PC-3 (cell line): ENCODE results near the gene SGMS1. TPM values are rescaled to one million over a fixed set of nuclear protein-coding genes. Genes with fewer than 3 reads are reported as not detected.

Experiments used
- ATAC-seq: fragments of 200-7000 bp; cut with Tn5 transposase; 2 replicates; pipeline ENCODE4 v1.9.1; 2020; ENCODE audit warnings: mild to moderate bottlenecking, moderate library complexity
- BruUV-seq: library from RNA; stranded (reverse); fragments of 400-500 nt; replicated peaks from 2 replicates; lab custom pipeline; 2021; lab: Mats Ljungman, UMichigan
- CTCF ChIA-PET: fragments of 300-600 bp; sonication (Branson Sonifier 250); formaldehyde crosslinking; loops from one replicate; lab custom pipeline; 2022; ENCODE audit warnings: antibody characterized with exemption; lab: Charles Lee
- POLR2A ChIA-PET: fragments of 300-600 bp; sonication (Branson Sonifier 250); formaldehyde crosslinking; loops from one replicate; lab custom pipeline; 2022; ENCODE audit warnings: antibody characterized with exemption; ENCODE audit not compliant: unreplicated experiment; lab: Charles Lee
- DNase-seq: peaks from one replicate; pipeline ENCODE4 v3.0.0-alpha.2; 2015
- H2AFZ ChIP-seq: fragments of 300-600 bp; sonication (generic); 2 replicates; pipeline ENCODE4 v1.6.0; 2016; ENCODE audit warnings: antibody characterized with exemption, low read length
- H3F3A ChIP-seq: fragments of 300-600 bp; sonication (generic); one replicate; pipeline ENCODE4 v1.6.0; 2017; ENCODE audit warnings: antibody characterized with exemption, low read length, control low read depth, mild to moderate bottlenecking; ENCODE audit not compliant: unreplicated experiment
- H3K27ac ChIP-seq: fragments of 300-600 bp; sonication (generic); 2 replicates; pipeline ENCODE4 v1.5.1; 2016; ENCODE audit warnings: mild to moderate bottlenecking, low read length
- H3K27me3 ChIP-seq: fragments of 300-600 bp; sonication (generic); 2 replicates; pipeline ENCODE4 v1.6.1; 2016; ENCODE audit warnings: low read length, mixed read lengths
- H3K36me3 ChIP-seq: fragments of 300-600 bp; sonication (generic); 2 replicates; pipeline ENCODE4 v1.6.1; 2016; ENCODE audit warnings: low read depth, mixed run types, low read length, mixed read lengths
- H3K4me1 ChIP-seq: fragments of 300-600 bp; sonication (generic); 2 replicates; pipeline ENCODE4 v1.5.1; 2016; ENCODE audit warnings: low read length; ENCODE audit not compliant: insufficient read depth
- H3K4me2 ChIP-seq: fragments of 300-600 bp; sonication (generic); 2 replicates; pipeline ENCODE4 v1.6.0; 2016; ENCODE audit warnings: low read length
- H3K4me3 ChIP-seq: fragments of 300-600 bp; sonication (generic); 2 replicates; pipeline ENCODE4 v1.5.1; 2016; ENCODE audit warnings: mild to moderate bottlenecking, low read length, mixed read lengths
- H3K79me2 ChIP-seq: fragments of 300-600 bp; sonication (generic); 2 replicates; pipeline ENCODE4 v1.6.1; 2017; ENCODE audit warnings: low read length, mixed read lengths
- H3K9ac ChIP-seq: fragments of 300-600 bp; sonication (generic); 2 replicates; pipeline ENCODE4 v1.6.0; 2016; ENCODE audit warnings: mild to moderate bottlenecking, low read length
- H3K9me2 ChIP-seq: fragments of 300-600 bp; sonication (generic); replicated peaks from 2 replicates; pipeline ENCODE4 v1.6.1; 2016; ENCODE audit warnings: mixed run types, low read length, mixed read lengths
- H3K9me3 ChIP-seq: fragments of 300-600 bp; sonication (generic); 2 replicates; pipeline ENCODE4 v1.6.1; 2016; ENCODE audit warnings: low read length, mixed read lengths
- H4K20me1 ChIP-seq: fragments of 300-600 bp; sonication (generic); 2 replicates; pipeline ENCODE4 v1.6.1; 2016; ENCODE audit warnings: low read length, mixed read lengths
- EZH2 ChIP-seq: fragments of 300-600 bp; sonication (generic); IDR thresholded peaks from one replicate; pipeline ENCODE4 v1.6.1; 2017; ENCODE audit warnings: antibody characterized with exemption, mild to moderate bottlenecking, low read length; ENCODE audit not compliant: unreplicated experiment
- EZH2phosphoT487 ChIP-seq: fragments of 300-600 bp; sonication (generic); IDR thresholded peaks from 2 replicates; pipeline ENCODE4 v1.6.1; 2018; ENCODE audit warnings: mild to moderate bottlenecking, antibody characterized with exemption, low read length, borderline replicate concordance
- intact Hi-C: fragments of 100-400 bp; cut with micrococcal nuclease; formaldehyde crosslinking; loops from 2 replicates; pipeline ENCODE4 v1.9.0; 2023
- total RNA-seq: library from RNA; depleted of rRNA; stranded (reverse); fragments of >200 nt; gene quantifications from 2 replicates; pipeline ENCODE4 v1.2.3, GENCODE V29; 2014
- TF ChIP-seq, protein P1 (sequence below): fragments of 300-600 bp; sonication (generic); conservative IDR thresholded peaks from 2 replicates; pipeline ENCODE4 v1.5.1; 2017; ENCODE audit warnings: antibody characterized with exemption, low read depth, mild to moderate bottlenecking, low read length

The SGMS1 gene
- total RNA-seq, 1 experiment from 2014 or later = 61.4 TPM

DNA sequence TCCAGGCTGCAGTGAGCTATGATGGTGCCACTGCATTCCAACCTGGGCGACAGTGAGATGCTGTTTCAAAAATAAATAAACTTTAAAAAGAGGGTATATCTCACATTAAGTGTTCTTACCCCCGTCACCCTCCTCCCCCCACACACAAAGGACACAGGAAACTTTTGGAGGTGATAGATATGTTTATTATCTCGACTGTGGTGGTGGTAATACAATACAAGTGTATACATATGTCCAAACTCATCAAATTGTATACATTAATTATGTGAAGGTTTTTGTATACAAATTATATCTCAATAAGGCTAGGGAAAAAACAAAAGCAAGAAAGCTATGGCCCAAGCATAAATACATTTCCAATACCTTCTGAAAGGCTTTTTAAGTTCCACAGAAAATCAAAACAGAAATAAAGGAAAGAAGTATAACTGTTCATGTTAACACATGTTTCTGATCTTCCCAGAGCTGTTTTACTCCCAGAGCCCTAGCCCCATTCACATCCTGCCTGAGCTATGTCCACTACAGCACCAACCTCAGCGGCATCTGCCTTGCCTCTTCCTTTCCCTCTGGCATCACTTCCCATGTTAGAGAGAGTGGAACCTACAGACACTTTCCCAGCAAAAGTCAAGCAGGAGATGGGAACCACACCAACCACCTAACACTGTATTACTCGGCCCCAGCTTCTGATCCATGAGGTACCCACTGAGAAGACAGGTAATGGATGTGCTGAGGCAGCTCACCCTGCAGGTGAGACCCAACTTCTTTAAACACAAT lies 48.1 kb downstream of the SGMS1 start:
- no TSS peak for BruUV-seq
- Histone ChIP-seq H3K9me3 (no peaks in the 10 kb centered on the region), H3K4me2 (peak overlapping the region; percentile 10; the same call in 1 of the 2 replicates), H3K4me1 (peaks cover 37% of the 10 kb centered on the region), H3K36me3 (no peaks in the 10 kb centered on the region), H3K9ac (no peak overlapping the region), H4K20me1 (no peaks in the 10 kb centered on the region), H3K4me3 (no peak overlapping the region), H3K27ac (no peak overlapping the region), H2AFZ (no peak overlapping the region), H3F3A (no peaks in the 10 kb centered on the region), H3K9me2 (no peaks in the 10 kb centered on the region), H3K27me3 (no peaks in the 10 kb centered on the region), H3K79me2 (peaks cover 35% of the 10 kb centered on the region)
- DNase-seq (no peak), ATAC-seq (no peak)
- ChIA-PET CTCF (no interaction called here), POLR2A (no interaction called here)
- TF ChIP-seq, protein P1, sequence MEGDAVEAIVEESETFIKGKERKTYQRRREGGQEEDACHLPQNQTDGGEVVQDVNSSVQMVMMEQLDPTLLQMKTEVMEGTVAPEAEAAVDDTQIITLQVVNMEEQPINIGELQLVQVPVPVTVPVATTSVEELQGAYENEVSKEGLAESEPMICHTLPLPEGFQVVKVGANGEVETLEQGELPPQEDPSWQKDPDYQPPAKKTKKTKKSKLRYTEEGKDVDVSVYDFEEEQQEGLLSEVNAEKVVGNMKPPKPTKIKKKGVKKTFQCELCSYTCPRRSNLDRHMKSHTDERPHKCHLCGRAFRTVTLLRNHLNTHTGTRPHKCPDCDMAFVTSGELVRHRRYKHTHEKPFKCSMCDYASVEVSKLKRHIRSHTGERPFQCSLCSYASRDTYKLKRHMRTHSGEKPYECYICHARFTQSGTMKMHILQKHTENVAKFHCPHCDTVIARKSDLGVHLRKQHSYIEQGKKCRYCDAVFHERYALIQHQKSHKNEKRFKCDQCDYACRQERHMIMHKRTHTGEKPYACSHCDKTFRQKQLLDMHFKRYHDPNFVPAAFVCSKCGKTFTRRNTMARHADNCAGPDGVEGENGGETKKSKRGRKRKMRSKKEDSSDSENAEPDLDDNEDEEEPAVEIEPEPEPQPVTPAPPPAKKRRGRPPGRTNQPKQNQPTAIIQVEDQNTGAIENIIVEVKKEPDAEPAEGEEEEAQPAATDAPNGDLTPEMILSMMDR = no peak
- no peak for TF ChIP-seq EZH2phosphoT487
- TF ChIP-seq EZH2 = no peak
- intact Hi-C loops = no loop called here

DNA sequence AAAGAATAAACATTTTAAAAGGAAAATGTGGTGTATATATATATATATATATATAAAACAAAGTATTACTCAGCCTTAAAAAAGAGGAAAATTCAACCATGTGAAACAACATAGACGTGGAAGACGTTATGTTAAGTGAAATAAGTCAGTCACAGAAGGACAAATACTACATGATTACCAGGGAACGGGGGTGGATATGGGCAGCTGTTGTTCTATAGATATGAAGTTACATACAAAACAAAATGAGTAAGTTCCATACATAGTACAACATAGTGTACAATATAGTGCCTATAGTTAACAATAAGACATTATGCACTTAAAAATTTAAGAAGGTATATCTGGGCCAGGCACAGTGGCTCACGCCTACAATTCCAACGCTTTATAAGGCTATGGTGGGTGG lies 48.8 kb downstream of the SGMS1 start:
- CTCF ChIA-PET = no interaction called here
- intact Hi-C loops = no loop called here
- POLR2A ChIA-PET = no interaction called here
- Histone ChIP-seq H3K79me2 (peaks cover 31% of the 10 kb centered on the region), H3K4me1 (peaks cover 30% of the 10 kb centered on the region), H3K27ac (no peak overlapping the region), H3K9ac (no peak overlapping the region), H3K9me3 (no peaks in the 10 kb centered on the region), H3K4me2 (no peak overlapping the region), H3K36me3 (no peaks in the 10 kb centered on the region), H3K9me2 (no peaks in the 10 kb centered on the region), H3F3A (no peaks in the 10 kb centered on the region), H4K20me1 (no peaks in the 10 kb centered on the region), H2AFZ (no peak overlapping the region), H3K4me3 (no peak overlapping the region), H3K27me3 (no peaks in the 10 kb centered on the region)
- DNase-seq (no peak), ATAC-seq (no peak)
- TF ChIP-seq EZH2 (no peak), EZH2phosphoT487 (no peak)
- TF ChIP-seq, protein P1 = no peak
- BruUV-seq = no TSS peak

DNA sequence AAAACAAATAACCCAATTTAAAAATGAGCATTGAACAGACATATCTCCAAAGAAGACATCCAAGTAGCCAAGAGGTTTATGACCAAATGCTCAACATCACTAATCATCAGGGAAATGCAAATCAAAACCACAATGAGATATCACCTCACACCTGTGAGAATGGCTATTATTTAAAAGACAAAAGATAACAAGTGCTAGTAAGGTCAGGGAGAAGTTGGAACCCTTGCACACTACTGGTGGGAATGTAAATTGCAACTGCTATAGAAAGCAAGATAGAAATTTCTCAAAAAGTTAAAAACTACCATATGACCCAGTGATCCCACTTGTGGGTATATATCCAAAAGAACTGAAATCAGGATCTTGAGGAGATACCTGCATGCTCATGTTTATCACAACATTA lies 49.5 kb downstream of the SGMS1 start:
- intact Hi-C loops = no loop called here
- peaks cover 23% of the 10 kb centered on the region for H3K4me1 ChIP-seq
- TF ChIP-seq EZH2 (no peak), EZH2phosphoT487 (no peak)
- TF ChIP-seq, protein P1 = peak; percentile 72
- no peaks in the 10 kb centered on the region for H4K20me1 ChIP-seq
- ATAC-seq (no peak), DNase-seq (peak; percentile 36)
- no peak overlapping the region for H3K9ac ChIP-seq
- H3K4me3 ChIP-seq = no peak overlapping the region
- ChIA-PET CTCF (no interaction called here), POLR2A (no interaction called here)
- no peak overlapping the region for H2AFZ ChIP-seq
- no peaks in the 10 kb centered on the region for H3K36me3 ChIP-seq
- no peak overlapping the region for H3K4me2 ChIP-seq
- H3K27ac ChIP-seq = no peak overlapping the region
- no TSS peak for BruUV-seq
- no peaks in the 10 kb centered on the region for H3K27me3 ChIP-seq
- no peaks in the 10 kb centered on the region for H3F3A ChIP-seq
- H3K9me2 ChIP-seq = no peaks in the 10 kb centered on the region
- H3K79me2 ChIP-seq = peaks cover 26% of the 10 kb centered on the region
- no peaks in the 10 kb centered on the region for H3K9me3 ChIP-seq
